ENCODE data around the gene HTT. TPM values are rescaled to one million over a fixed set of nuclear protein-coding genes. Genes with fewer than 3 reads are reported as not detected.

Gene HTT
- polyA plus RNA-seq, 2 of the 4 experiments (the other 2 are of a cell fraction) = 14.5 to 16.9 TPM

GRCh38 chr4:3286335-3287175 is 212.1 kb downstream of the HTT start:
- ChIA-PET POLR2A (no interaction called here), CTCF (no interaction called here)
- H3K27ac ChIP-seq = no peak overlapping the region
- no peaks in the 10 kb centered on the region for H3K9me3 ChIP-seq
- 82% methylated on average over 22 of the region's 32 CpGs for WGBS (ENCODE audit: missing lambda C conversion rate)
- no peak overlapping the region for H3K4me2 ChIP-seq
- H3K4me3 ChIP-seq = no peak overlapping the region
- no peak for FAIRE-seq
- ATAC-seq = no peak
- no peak for TF ChIP-seq CBX2 (IDR thresholded peaks at IDR 0.05; ENCODE audit: borderline replicate concordance, low read depth)
- TF ChIP-seq MAZ (IDR thresholded peaks at IDR 0.05; ENCODE audit: borderline replicate concordance, low read depth, low read length) = no peak
- peaks cover 3% of the 10 kb centered on the region; the same call in 2 of the 3 replicates for H3K4me1 ChIP-seq
- no peak for DNase-seq (ENCODE audit: low read depth in 1 of 2, low spot score in 1 of 2)

GRCh38 chr4:3287271-3287971 is 212.9 kb downstream of the HTT start:
- no peak for FAIRE-seq
- Histone ChIP-seq H3K4me2 (no peak overlapping the region), H3K4me1 (peaks cover 6% of the 10 kb centered on the region; the same call in 2 of the 3 replicates), H3K9me3 (no peaks in the 10 kb centered on the region), H3K4me3 (no peak overlapping the region), H3K27ac (no peak overlapping the region)
- ChIA-PET CTCF (interaction anchor here (0.6 kb wide), 1 partner anchor 22 kb away, joined by 3 read pairs; no protein-coding TSS in a partner anchor), POLR2A (no interaction called here)
- TF ChIP-seq TFCP2L1 (CRISPR knock-in tag; IDR thresholded peaks at IDR 0.05) (no peak), NFE2L2 (conservative IDR thresholded peaks at IDR 0.05; ENCODE audit: low read length) (no peak), EP300 (IDR thresholded peaks at IDR 0.05) (no peak), FOSL2 (IDR thresholded peaks at IDR 0.05) (no peak), FOSL2 (CRISPR knock-in tag; IDR thresholded peaks at IDR 0.05) (no peak), PHF8 (IDR thresholded peaks at IDR 0.05; ENCODE audit: borderline replicate concordance, low read depth) (no peak), RCOR1 (IDR thresholded peaks at IDR 0.05; ENCODE audit: low read depth, low read length) (no peak), BHLHE40 (IDR thresholded peaks at IDR 0.05; ENCODE audit: low read depth, low read length) (no peak), HOXB13 (CRISPR knock-in tag; IDR thresholded peaks at IDR 0.05; ENCODE audit: low read depth) (no peak), USF2 (IDR thresholded peaks at IDR 0.05) (no peak), ZSCAN20 (CRISPR knock-in tag; IDR thresholded peaks at IDR 0.05) (no peak), E2F6 (IDR thresholded peaks at IDR 0.05; ENCODE audit: borderline replicate concordance, low read depth) (no peak), REST (IDR thresholded peaks at IDR 0.05) (no peak), FOSB (CRISPR knock-in tag; IDR thresholded peaks at IDR 0.05) (no peak), ZFP36 (IDR thresholded peaks at IDR 0.05; ENCODE audit: borderline replicate concordance, partially characterized antibody) (no peak), SREBF2 (IDR thresholded peaks at IDR 0.05) (no peak)
- WGBS (ENCODE audit: missing lambda C conversion rate) = 72% methylated on average over 11 of the region's 14 CpGs
- ATAC-seq = no peak
- DNase-seq (ENCODE audit: low read depth in 1 of 2, low spot score in 1 of 2) = no peak
